ENCODE measurements around the gene NUDT14. TPM values are rescaled to one million over a fixed set of nuclear protein-coding genes. Genes with fewer than 3 reads are reported as not detected.

NUDT14 gene
- total RNA-seq, 1 experiment from 2014 or later, result 18.0 TPM

DNA sequence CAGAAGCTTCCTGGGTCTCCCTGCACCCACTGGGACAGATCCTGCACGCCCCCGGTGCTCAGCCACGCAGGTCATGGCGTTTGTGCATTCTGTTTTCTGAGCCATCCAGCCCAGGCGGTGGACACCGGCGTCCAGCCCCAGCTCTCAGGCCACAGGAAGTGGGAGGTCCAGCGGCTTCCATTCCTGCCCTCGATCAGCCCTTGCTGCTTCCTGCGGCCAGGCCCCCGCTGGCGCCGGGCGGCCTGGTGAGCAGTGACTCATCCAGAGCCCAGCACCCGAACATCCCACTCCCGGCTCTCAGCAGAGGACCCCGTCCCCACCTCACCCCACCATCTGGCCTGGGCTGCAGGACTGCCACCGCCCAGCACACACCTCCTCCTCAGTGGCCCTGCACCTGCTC lies 18.0 kb upstream of the NUDT14 start:
- no peak for DNase-seq (ENCODE audit: low spot score)

DNA sequence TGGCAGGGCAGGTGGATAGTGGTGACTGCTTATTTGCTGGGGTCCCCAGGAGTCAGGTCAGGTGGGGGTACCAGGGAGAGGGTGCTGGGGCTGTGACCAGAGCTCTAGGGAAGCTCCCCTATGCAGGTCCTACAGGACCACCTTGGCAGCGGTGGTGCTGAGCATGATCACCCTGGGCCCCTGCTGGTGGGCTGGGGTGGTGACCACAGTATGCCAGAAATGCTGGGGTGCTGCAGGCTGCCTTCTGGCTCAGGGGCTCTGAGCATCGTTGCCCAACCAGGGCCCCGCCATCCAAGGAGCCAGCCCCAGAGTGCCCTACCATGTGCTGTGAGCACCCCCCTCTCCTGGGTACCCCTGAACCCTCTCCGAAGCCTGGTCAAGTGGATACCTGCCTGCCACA lies 17.5 kb upstream of the NUDT14 start:
- no peak for DNase-seq (ENCODE audit: low spot score)

DNA sequence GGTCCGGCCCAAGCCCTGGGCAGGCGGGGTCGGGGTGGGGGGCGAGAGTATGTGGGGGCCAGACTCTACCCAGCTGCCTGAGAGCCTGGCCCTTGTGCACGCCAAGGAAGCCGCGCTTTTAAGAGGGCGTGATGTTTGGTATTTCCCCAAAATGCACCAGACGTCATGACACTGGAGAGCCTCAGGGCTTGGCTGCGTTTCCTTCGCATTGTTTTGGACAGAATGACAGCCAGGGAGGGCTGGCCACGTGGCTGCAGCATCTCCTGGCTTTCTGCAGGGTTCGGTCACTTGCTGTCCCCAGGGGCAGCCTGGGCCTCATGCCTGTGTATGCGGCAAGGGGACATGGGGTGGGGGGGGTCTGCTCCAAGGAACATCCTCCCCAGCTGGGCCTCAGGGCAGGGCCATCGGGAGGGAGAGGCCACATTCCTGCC lies 16.1 kb upstream of the NUDT14 start:
- no peak for DNase-seq (ENCODE audit: low spot score)

DNA sequence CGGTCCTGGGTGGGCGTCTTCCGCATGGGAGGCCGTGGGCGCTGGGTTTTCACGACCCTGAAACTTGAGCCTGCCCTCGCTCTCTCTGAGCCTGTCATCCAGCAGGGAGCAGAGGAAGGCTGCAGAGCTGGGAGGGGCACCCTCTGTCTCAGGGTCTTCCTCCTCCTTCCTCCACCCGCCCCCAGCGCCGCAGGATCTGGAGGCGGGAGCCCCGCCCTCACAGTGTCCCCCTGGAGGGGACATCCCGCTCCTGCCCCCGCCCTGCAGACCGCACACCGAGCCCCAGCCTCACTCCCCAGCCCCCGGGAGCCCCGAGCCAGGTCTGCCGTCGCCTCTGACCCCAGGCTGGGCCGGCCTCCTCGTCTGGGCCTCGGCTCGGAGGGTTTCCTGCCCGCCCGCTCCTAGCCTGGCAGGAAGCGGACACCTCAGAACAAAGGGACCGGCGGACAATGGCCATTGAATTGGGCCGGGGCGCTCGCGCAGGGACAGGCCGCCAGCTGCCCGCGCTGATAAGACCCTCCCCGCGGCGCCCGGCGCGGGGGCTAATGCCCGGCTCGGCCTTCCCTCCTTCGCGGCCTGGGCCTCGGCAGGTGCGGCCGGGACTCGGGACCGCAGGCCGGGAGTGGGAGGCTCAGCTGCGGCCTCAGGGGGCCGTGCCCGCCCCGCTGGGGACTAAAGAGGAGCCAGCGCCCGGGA lies 15.3 kb upstream of the NUDT14 start:
- no peak for DNase-seq (ENCODE audit: low spot score)

DNA sequence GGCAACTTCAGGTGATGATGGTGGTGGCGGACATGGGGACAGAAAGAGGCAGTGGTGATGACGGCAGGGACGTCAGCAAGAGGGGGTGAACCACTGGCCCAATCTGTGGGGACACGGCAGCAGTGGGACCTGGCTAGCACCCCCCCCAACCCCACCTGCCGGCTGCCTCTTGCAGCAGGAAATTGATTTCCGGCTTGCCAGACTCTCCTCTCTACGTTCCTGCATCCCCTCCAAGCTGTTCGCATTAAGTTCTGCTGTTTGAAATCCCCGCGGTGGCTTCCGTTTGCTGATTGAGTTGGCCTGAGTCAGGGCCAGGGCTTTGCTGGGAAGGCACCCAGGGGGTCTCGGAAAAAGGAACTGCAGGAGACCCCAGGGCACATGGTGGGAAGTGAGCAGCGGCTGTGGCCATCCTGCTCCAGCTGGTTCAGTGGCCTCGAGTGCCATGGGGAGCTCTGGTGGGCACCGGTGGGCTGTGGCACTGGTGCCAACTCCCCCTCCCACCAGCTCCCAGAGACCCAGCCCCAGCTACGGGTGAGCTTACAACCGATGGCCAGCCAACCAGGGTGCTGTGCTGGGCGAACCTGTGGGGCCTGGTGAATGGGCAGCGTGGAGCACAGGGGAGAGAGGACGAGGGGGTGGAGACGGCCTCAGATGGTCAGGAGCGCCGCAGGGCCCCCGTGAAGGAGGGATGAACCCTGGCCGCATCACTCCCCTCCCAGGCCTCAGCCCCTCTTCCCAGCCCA lies 14.6 kb upstream of the NUDT14 start:
- no peak for DNase-seq (ENCODE audit: low spot score)

DNA sequence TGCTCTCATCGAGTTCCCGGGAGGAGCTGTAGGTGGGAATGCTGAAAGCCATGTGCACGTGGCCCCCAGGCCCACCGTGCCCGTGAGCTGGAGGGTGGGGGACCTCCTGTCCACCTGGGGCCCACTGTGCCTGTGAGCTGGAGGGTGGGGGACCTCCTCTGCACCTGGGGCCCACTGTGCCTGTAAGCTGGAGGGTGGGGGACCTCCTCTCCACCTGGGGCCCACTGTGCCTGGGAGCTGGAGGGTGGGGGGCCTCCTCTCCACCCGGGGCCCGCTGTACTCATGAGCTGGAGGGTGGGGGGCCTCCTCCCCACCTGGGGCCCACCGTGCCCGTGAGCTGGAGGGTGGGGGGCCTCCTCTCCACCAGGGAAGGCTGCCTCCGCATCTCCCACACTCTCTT lies 13.9 kb upstream of the NUDT14 start:
- DNase-seq (ENCODE audit: low spot score), result no peak

DNA sequence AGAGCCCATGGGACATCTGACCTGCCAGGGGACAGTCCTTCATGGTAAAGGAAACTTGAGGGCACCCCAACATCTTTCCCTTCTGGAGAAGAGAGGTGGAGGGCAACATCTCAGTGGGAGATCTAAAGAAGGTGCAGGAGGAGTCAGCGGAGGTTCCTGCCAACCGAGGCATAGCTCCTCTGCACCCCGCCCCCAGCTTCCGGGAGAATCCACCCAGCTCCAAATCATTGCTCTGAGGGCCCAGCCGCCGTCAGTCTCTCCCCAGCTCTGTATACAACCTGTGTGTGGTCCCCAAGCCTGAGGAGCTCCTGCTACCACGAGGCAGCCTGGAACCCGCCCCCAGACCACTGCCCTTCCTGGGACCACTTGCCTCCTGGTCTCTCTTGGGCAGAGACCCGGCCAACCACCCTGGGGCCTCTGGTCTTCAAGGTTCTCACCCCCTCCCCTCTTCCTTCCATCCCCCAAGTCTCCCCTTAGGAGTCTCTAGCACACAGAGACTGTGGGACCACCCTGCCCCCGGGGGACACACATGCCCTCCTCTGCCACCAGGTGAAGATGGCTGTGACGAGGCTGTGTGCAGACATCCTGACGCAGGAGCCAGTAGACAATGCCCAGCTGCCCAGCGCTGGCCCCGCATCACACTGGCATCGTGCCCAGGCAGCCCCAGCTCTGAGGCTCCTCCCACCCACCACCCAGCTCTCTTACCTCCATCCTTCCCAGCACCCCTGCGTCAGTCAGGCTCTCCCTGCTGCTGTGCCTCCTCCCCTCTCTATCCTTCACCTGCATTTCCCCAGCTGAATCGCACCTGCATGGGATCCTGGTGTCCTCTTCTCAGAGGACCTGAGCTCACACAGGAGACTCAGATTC lies 13.0 kb upstream of the NUDT14 start:
- peak; percentile 51 for DNase-seq (ENCODE audit: low spot score)

DNA sequence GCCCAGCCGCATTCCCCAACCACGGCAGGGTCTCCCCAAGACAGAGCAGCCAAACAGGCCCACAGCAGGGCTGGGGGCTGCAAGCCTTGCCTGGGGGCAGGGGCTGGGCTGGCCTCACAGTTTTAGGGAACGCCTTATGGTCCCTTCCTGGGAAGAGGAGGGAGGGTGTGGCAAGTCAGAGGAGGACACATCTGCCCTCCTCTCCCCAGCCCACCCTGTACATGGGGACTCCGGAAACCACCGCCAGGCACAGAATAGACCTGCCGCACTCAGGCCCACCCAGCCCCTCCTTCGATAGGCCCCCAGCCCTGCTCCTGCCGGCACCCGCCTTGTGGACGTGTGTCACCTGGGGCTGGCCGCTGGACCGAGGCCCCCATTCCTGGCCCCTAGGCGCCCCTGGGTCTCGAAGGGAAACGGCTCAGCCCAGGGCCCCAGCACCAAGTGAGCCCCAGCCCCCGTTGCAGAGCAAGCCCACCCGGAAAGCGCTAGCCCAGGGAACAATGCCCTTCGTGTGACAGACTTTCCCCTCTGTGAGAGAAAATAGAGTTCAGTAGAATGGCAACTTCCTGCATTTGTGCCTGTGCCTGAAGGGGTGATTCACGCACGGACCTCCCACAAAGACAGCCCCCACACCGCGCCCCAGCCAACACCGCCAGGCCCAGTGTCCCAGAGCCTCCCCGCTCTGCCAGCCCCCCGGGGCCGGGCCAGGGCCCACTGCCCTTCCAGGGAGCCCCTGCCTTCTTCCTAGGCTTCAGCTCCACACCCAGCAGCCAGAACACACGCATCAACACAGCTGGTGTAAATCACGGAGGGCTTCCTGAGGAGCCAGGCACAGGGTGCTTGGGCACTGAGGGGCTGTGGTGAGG lies 12.0 kb upstream of the NUDT14 start:
- DNase-seq (ENCODE audit: low spot score), result no peak

DNA sequence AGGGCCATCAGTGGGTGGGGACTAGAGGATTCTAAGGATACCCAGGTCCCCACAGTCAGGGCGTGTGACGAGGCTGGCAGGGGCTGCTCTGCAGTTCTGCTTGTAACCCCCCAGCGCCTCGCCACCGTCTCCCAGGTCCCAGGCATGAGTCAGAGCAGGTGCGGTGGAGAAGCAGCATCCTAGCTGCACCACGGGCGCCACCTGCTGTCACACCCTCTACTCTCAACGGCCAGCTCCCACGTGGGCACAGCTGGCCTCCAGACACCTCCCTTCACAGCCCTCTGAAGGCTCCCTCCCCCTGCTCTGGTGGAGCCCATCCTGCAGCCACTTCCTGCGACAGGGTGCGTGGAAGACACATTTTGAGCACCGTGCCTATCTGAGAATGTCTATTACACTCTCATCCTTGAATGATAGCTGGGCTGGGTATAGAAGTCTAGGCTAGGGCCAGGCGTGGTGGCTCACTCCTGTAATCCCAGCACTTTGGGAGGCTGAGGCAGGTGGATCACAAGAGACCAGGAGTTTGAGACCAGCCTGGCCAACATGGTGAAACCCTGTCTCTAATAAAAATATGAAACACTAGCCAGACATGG lies 6.9 kb upstream of the NUDT14 start:
- DNase-seq (ENCODE audit: low spot score), result no peak

DNA sequence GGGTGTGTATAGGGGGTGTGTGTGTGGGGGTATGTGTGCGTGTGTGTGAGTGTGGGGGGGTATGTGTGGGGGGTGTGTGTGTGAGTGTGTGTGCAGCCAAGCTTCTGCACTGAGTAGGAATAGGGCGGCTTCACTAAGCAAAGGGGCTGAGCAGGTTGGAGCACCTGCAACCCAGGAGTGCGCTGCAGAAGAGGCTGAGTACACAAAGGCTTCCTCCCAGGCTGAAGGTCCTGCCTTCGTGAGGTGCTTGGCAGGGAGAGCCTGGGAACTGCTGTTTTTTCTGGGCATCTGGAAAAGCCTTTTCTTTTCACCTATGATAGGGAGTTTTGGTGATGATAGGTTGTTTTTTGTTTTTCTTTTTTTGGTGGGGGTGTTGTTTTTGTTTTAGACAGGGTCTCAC lies 6.0 kb upstream of the NUDT14 start:
- no peak for DNase-seq (ENCODE audit: low spot score)

DNA sequence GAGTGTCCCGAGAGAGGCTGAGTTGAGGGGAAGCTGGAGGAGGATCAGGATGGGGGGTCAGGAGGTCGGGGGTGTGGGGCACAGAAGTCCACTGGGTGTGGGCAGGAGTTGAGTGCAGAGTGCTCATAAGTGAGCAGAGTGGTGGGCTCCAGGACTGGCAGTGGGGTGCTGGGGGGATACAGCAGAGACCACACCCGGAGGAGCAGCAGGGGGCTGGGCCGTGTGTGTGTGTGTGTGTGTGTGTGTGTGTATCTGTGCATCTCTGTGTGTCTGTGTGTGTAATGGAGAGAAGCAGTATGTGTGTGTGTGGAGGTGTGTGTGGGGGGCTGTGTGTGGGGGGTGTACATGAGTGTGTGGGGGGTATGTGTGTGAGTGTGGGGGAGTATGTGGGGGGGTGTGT lies 4.9 kb upstream of the NUDT14 start:
- no peak for DNase-seq (ENCODE audit: low spot score)

DNA sequence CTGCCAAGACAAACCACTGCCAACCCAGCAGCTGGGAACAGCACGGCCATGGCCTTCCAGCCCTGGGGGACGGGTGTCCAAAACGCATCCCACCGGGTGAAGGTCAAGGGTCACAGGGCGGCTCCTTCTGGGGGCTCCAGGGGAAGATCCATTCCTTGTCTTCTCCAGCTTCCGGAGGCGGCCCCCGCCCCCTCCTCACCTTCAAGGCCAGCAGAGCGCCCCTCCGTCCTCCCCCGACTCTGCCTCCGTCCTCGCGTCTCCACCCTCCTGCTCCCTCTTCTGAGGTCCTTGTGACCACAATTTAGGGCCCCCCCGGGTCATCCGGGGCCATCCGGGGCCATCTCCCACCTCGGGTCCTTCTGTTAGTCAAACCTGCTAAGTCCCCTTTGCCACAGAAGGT lies 3.9 kb upstream of the NUDT14 start:
- DNase-seq (ENCODE audit: low spot score), result no peak

DNA sequence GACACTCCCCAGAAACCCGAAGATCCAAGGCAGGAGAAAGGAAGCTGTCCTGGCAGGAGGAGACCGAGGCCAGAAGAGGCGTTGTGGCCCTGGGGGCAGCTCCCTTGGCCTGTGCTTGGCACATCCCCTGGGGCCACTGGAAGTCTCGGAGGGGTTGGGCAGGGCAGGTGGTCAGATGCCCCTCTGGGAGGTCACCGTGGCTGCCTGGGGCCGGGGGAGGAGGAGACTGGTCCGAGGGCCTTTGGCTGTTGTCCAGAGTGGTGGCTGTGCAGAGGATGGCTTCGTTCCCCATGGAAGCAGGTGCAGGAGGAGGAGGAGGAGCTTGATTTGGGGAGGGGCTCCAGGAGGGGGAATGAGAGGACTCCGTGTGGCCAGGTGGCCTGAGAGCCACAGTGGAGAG lies 3.3 kb upstream of the NUDT14 start:
- no peak for DNase-seq (ENCODE audit: low spot score)

DNA sequence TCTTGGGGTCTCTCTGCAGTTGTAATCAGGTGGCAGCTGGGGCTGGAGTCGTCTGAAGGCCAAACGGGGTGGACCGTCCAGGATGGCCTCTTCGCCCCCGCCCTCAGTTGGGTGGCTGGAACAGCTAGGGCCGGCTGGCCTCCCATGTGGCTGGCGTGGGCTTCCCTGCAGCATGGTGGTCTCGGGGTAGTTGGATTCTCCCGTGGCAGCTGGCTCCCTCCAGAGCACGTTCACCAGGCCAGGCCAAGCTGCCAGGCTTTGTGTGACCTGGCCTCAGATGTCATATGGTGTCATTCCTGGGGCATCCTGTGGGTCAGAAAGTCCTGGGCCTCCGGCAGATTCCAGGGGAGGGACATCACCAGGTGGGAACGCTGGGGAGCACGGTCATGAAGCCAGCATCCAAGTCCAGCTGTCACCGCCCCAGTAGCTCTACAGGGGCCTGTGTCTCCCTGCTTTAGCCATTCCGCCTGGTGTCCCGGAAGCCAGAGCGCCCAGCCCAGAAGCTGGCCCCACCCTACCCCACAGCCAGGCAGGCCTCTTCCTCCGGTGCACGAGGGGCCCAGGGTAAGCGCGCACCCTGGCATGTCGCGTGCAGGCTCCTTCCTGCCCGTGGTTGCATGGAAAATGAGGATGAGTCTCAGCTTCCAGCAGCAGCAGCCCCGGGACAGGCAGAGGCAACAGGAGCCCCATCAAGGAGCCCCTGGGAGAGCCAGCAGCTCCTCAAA lies 1.3 kb upstream of the NUDT14 start:
- DNase-seq (ENCODE audit: low spot score), result no peak

DNA sequence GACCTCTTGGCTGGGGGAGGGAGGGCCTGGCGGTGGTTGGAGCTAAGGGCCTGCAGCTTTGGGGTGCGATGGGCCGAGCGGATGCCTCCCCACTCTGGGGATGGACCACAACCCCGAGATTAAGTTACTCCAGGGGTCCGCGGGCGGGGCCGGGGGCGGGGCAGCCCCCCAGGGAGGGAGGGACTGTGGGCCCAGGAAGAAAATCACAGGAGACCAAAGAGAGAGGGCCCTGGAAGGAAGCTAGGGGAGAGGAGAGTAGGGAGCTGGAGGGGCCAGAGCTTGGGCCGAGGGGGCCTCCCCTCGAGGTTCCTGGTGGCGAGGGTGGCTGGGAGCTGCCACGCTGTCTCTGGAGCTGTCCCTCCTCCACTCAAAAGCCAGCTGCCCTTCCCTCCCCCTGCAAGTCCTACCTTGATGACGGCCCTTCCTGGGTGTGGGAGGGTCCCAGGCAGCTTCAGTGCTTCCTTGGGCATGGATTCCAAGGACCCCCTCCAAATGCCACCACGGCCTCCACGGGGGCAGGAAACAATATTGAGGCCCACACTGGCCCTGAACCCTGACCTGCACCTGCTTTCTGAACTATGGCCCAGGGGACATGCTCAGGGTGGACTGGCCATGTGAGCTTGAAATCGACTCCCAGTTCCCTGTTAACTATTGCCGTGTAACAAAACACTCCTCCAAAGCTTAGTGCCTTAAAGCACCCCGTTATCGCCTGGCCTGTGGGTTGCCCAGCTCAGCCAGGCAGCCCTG lies 610 bp upstream of the NUDT14 start:
- DNase-seq (ENCODE audit: low spot score), result no peak

DNA sequence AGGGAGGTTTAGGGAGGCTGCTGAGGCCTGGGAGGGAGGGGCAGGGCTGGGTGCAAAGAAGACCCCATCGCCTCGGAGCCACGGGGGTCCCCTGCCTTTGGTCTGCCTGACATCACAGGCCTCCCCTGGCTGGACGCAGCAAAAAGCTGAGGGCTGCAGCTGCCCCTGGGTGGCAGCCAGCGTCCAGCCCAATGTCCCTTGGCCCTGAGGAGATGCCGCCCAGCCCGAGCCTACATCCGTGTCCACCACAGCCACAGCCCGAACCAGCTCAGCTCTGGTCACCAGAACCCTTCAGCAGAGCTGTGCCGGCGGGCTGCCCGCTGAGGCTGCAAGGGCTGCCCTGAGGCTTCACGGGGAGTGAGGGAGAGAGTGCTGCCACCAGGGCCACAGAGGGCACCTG lies 1.9 kb downstream of the NUDT14 start:
- DNase-seq (ENCODE audit: low spot score), result no peak

DNA sequence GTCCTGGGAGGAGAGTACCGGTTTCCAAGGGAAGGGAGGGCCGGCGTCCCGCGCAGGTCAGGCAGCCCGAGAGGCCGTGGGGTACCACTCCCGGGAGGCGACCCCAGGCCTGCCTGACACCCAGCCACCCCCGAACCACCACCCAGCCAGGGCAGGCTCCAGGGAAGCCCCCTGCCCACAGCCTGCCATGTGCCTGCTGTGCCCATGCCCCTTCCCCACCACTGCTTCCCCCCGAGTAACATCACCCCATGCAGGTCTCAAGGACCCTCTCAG lies 2.3 kb downstream of the NUDT14 start:
- DNase-seq (ENCODE audit: low spot score), result no peak

DNA sequence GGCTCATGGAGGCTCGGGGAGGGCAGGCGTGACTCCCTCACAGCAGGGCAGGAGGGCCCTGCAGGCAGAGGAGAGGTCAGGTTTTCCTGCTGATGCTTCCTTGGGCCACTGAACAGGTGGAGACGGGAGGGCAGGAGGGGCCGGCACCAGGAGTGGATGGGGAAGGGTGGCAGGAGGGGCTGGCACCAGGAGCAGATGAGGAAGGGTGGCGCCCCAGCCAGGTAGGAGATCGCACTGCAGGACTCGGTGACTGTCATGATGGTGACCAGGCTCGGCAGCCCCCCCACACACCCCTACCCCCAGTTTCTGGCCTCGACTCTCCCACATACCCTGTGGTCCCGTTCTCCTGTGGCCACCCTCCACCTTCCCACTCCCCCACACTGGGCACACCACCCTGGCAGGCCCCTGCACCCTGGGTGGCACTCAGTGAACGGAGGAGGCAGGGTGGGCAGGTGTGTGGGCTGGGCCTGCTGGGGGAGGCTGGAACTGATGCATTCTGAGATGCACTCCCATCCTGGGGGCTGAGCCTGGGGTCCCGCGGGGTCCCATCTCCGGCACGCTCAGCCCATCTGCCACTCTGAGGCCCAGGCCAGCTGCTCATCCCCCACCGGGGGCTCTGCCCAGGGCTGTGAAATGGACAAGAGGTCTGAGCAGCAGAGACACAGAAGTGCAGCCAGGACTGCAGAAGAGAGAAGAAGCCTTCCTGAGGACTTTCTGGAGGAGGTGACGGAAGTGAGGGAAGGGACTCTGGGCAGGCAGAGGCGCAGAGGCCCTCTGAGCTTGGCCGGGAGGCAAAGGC lies 2.8 kb downstream of the NUDT14 start:
- no peak for DNase-seq (ENCODE audit: low spot score)

DNA sequence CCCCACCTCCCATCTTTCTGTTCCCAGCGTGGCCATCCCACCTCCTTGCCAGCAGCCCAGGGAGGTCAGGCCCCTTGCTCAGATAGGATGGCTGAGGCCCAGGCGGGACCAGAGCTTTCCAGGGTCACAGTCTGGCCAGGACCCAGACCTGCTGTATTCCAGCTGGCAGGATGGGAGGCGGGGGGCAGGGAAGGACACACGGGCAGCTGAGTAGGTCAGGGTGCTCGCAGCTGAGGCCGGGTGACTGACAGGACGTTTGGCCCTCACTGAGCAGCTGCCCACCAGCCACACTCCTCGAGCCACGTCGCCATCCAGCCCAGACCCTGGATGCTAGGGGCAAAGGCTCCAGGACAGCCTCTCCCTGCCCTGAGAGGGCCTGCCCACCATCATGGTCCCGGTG lies 4.0 kb downstream of the NUDT14 start:
- no peak for DNase-seq (ENCODE audit: low spot score)
